PC-3 (cell line): Measurements from ENCODE around the gene ARRDC5.

ENCODE experiments used
- CTCF ChIP-seq: fragments of 300-600 bp; sonication (generic); conservative IDR thresholded peaks from 2 replicates; pipeline ENCODE4 v1.5.1; 2017; ENCODE audit warnings: antibody characterized with exemption, low read depth, mild to moderate bottlenecking, low read length
- EZH2 ChIP-seq: fragments of 300-600 bp; sonication (generic); IDR thresholded peaks from one replicate; pipeline ENCODE4 v1.6.1; 2017; ENCODE audit warnings: antibody characterized with exemption, mild to moderate bottlenecking, low read length; ENCODE audit not compliant: unreplicated experiment
- EZH2phosphoT487 ChIP-seq: fragments of 300-600 bp; sonication (generic); IDR thresholded peaks from 2 replicates; pipeline ENCODE4 v1.6.1; 2018; ENCODE audit warnings: mild to moderate bottlenecking, antibody characterized with exemption, low read length, borderline replicate concordance

- TF ChIP-seq CTCF (no peak), EZH2phosphoT487 (no peak), EZH2 (no peak)
Observed at GRCh38 chr19:4889034-4889815, 13.5 kb downstream of the ARRDC5 start.
